Liver (tissue), 3 donors: ENCODE results near the gene CALY.

Experiments
- EGR1 ChIP-seq, 2 donors: IDR thresholded peaks; 2 replicates each; pipeline ENCODE4 v1.6.1; 2016 to 2018; ENCODE audit warnings: antibody characterized with exemption in 2 of 2, low read depth in 2 of 2
- JUND ChIP-seq, 2 donors: IDR thresholded peaks; 2 replicates each; pipeline ENCODE4 v1.6.1; 2016; ENCODE audit warnings: antibody characterized with exemption in 2 of 2
- TAF1 ChIP-seq: conservative IDR thresholded peaks from 2 replicates; pipeline ENCODE4 v1.6.1; 2016; ENCODE audit warnings: antibody characterized with exemption, mild to moderate bottlenecking
- YY1 ChIP-seq: IDR thresholded peaks from 2 replicates; pipeline ENCODE4 v1.6.1; 2016; ENCODE audit warnings: antibody characterized with exemption, mild to moderate bottlenecking
- TF ChIP-seq, protein P1 (sequence below): fragments of 150-350 bp; IDR thresholded peaks from 2 replicates; pipeline ENCODE4 v1.5.1; 2017; ENCODE audit warnings: improper control_type of control experiment, low read depth, low read length; ENCODE audit not compliant: missing input control
- TF ChIP-seq, protein P2 (sequence below): IDR thresholded peaks from 2 replicates; pipeline ENCODE4 v1.6.1; 2016; ENCODE audit warnings: antibody characterized with exemption
- TF ChIP-seq, protein P3 (sequence below): IDR thresholded peaks from 2 replicates; pipeline ENCODE4 v1.6.1; 2016; ENCODE audit warnings: antibody characterized with exemption
- donor health status: healthy.
- donor health status: healthy.

DNA sequence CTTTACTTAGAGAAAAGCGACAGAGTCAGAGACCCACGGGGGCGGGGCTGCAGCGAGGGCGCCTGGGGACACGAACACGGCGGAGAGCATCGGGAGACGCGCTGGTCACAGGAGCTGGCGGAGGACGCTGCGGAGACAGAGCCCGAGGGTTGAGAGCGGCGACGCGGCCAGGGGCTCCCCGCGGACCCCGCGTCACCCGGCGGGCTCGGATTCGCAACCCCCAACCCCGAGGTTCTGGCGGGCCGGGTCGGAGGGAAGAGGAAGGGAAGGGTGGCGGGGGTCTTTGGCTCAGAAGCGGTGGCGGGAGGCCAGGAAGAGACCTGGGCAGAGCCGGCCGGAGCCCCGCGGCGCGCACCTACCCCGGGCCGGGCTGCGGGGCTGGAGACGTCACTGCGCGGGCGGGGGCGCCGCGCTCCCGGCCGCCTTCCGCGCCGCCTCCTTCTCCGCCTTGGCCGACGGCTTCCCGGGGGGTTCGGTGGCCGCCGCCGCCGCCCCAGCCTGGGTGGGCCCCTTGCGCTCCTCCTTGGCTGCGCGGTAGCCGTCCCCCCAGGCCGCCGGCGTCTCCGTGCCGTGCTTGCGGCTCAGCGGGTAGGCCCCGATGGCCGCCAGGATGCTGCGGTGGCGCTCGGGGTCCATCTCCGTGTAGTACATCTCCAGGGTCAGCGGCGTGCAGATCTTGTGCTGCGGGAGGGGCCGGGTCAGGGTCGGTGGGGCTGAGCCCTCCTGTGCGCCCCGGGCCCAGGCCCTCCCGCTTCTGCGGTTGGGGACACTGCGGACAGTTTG lies 11.1 kb downstream of the CALY start:
- TF ChIP-seq EGR1 (IDR thresholded peaks at IDR 0.05; ENCODE audit: low read depth in 2 of 2), result no peak
- TF ChIP-seq, protein P1, sequence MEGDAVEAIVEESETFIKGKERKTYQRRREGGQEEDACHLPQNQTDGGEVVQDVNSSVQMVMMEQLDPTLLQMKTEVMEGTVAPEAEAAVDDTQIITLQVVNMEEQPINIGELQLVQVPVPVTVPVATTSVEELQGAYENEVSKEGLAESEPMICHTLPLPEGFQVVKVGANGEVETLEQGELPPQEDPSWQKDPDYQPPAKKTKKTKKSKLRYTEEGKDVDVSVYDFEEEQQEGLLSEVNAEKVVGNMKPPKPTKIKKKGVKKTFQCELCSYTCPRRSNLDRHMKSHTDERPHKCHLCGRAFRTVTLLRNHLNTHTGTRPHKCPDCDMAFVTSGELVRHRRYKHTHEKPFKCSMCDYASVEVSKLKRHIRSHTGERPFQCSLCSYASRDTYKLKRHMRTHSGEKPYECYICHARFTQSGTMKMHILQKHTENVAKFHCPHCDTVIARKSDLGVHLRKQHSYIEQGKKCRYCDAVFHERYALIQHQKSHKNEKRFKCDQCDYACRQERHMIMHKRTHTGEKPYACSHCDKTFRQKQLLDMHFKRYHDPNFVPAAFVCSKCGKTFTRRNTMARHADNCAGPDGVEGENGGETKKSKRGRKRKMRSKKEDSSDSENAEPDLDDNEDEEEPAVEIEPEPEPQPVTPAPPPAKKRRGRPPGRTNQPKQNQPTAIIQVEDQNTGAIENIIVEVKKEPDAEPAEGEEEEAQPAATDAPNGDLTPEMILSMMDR, result no peak
- no peak for TF ChIP-seq TAF1
- TF ChIP-seq, protein P2, sequence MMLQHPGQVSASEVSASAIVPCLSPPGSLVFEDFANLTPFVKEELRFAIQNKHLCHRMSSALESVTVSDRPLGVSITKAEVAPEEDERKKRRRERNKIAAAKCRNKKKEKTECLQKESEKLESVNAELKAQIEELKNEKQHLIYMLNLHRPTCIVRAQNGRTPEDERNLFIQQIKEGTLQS, result no peak
- TF ChIP-seq JUND (IDR thresholded peaks at IDR 0.05), result no peak
- TF ChIP-seq, protein P3, sequence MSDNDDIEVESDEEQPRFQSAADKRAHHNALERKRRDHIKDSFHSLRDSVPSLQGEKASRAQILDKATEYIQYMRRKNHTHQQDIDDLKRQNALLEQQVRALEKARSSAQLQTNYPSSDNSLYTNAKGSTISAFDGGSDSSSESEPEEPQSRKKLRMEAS, result no peak
- no peak for TF ChIP-seq YY1
